Suprapubic skin (tissue), 4 donors: ENCODE results near the gene SIPA1L3. TPM values are rescaled to one million over a fixed set of nuclear protein-coding genes. Genes with fewer than 3 reads are reported as not detected.

Experiments
- DNase-seq, 2 donors: peaks; one replicate each; pipeline ENCODE4 v3.0.0-alpha.2; 2019; ENCODE audit warnings: low spot score in 2 of 2
- H3K27ac ChIP-seq: fragments of 200-600 bp; sonication (generic); one replicate; pipeline ENCODE4 v1.5.1; 2019
- H3K27me3 ChIP-seq: fragments of 200-600 bp; sonication (generic); one replicate; pipeline ENCODE4 v1.5.1; 2019
- H3K36me3 ChIP-seq: fragments of 200-600 bp; sonication (generic); one replicate; pipeline ENCODE4 v1.5.1; 2019
- H3K4me1 ChIP-seq: fragments of 200-600 bp; sonication (generic); one replicate; pipeline ENCODE4 v1.5.1; 2019
- H3K4me3 ChIP-seq: fragments of 200-600 bp; sonication (generic); one replicate; pipeline ENCODE4 v1.5.1; 2019; ENCODE audit warnings: mild to moderate bottlenecking
- H3K9me3 ChIP-seq: fragments of 200-600 bp; sonication (generic); one replicate; pipeline ENCODE4 v1.5.1; 2019
- EP300 ChIP-seq: sonication (generic); formaldehyde crosslinking; IDR thresholded peaks from one replicate; pipeline ENCODE4 v1.6.1; 2017; ENCODE audit warnings: antibody characterized with exemption
- POLR2A ChIP-seq, 2 donors: fragments of 450-650 bp; IDR thresholded peaks; one replicate each; pipeline ENCODE4 v1.6.1; 2017; ENCODE audit warnings: antibody characterized with exemption in 2 of 2, mild to moderate bottlenecking in 2 of 2, moderate library complexity in 2 of 2
- POLR2AphosphoS5 ChIP-seq, 3 donors: sonication (generic); formaldehyde crosslinking; IDR thresholded peaks; one replicate each; pipeline ENCODE4 v1.6.1; 2017; ENCODE audit warnings: antibody characterized with exemption in 3 of 3
- WGBS: methylation state at CpG from one replicate; pipeline ENCODE4 v1.1.5; 2018; 5-methylcytosine and 5-hydroxymethylcytosine counted together
- total RNA-seq, 4 donors: library from RNA; depleted of rRNA; stranded (reverse); fragments of >200 nt; gene quantifications; one replicate each; pipeline ENCODE4 v1.1.0, GENCODE V29; 2016
- TF ChIP-seq, protein P1 (sequence below), 2 donors: fragments of 200-600 bp in 1 of 2; fragments of 450-650 bp in 1 of 2; sonication (generic) in 1 of 2; IDR thresholded peaks; one replicate each; pipeline ENCODE4 v1.5.1; 2016 to 2019; ENCODE audit warnings: antibody characterized with exemption in 2 of 2, mild to moderate bottlenecking in 1 of 2, moderate library complexity in 1 of 2

The SIPA1L3 gene
- total RNA-seq, 4 donors from 2014 or later, result 52.6 to 92.1 (median 81.8) TPM

DNA sequence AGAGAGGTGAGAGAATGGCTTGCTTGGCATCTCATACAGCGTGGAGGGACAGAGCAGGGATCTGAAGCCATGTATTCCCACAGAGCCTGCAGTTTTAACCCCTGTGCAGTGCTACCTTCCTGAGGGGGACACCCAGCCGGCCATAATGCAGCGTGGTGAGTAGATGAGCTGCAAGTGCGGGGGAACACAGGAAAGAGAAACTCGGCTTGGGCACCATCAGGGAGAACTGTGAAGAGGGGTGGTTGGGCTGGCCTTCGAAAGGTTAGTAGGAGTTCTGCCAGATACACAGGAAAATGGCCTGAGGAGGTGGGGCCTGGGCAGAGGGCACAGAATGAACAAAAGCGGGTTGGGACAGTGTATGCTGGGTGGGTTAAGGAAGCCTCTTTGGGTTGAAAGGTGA, 88.3 kb downstream of the SIPA1L3 start:
- H3K4me1 ChIP-seq, result peaks cover 20% of the 10 kb centered on the region
- WGBS, result 94% methylated on average over 7 of the region's 7 CpGs

DNA sequence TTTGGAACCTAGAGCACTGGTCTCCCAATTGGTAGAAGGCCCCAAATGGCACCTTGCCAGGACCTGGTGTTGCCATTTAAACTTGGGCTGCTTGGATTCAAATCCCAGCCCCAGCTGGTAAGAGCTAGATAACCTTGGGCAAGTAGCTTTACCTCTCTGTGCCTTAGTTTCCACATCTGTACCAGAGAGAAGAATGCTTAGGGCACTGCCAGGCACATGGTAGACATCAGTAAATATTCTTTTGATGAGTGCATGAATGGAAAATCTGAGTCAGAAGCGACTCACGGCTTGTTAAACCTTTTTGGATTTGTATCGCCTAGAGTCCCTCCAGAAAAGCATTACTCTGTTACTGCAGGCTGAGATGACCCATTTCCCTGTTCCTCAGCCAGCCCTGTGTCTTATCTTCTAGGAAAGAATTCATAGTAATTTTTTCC, 90.9 kb downstream of the SIPA1L3 start:
- Histone ChIP-seq H3K4me1 (peaks cover 17% of the 10 kb centered on the region), H3K9me3 (no peaks in the 10 kb centered on the region), H3K4me3 (no peak overlapping the region), H3K27ac (no peak overlapping the region), H3K27me3 (no peaks in the 10 kb centered on the region), H3K36me3 (no peaks in the 10 kb centered on the region)
- TF ChIP-seq EP300, result no peak
- TF ChIP-seq, protein P1, sequence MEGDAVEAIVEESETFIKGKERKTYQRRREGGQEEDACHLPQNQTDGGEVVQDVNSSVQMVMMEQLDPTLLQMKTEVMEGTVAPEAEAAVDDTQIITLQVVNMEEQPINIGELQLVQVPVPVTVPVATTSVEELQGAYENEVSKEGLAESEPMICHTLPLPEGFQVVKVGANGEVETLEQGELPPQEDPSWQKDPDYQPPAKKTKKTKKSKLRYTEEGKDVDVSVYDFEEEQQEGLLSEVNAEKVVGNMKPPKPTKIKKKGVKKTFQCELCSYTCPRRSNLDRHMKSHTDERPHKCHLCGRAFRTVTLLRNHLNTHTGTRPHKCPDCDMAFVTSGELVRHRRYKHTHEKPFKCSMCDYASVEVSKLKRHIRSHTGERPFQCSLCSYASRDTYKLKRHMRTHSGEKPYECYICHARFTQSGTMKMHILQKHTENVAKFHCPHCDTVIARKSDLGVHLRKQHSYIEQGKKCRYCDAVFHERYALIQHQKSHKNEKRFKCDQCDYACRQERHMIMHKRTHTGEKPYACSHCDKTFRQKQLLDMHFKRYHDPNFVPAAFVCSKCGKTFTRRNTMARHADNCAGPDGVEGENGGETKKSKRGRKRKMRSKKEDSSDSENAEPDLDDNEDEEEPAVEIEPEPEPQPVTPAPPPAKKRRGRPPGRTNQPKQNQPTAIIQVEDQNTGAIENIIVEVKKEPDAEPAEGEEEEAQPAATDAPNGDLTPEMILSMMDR (IDR thresholded peaks at IDR 0.05), result no peak
- 35% methylated on average over 3 of the region's 3 CpGs for WGBS
- DNase-seq, result no peak

More for the DNA sequence above, 88.3 kb downstream of the SIPA1L3 start:
- Histone ChIP-seq H3K27me3 (no peaks in the 10 kb centered on the region), H3K4me3 (no peak overlapping the region), H3K36me3 (no peaks in the 10 kb centered on the region), H3K9me3 (no peaks in the 10 kb centered on the region), H3K27ac (no peak overlapping the region)
- TF ChIP-seq POLR2A (IDR thresholded peaks at IDR 0.05) (no peak), EP300 (no peak)
- TF ChIP-seq, protein P1 (IDR thresholded peaks at IDR 0.05), result no peak
- no peak for DNase-seq

DNA sequence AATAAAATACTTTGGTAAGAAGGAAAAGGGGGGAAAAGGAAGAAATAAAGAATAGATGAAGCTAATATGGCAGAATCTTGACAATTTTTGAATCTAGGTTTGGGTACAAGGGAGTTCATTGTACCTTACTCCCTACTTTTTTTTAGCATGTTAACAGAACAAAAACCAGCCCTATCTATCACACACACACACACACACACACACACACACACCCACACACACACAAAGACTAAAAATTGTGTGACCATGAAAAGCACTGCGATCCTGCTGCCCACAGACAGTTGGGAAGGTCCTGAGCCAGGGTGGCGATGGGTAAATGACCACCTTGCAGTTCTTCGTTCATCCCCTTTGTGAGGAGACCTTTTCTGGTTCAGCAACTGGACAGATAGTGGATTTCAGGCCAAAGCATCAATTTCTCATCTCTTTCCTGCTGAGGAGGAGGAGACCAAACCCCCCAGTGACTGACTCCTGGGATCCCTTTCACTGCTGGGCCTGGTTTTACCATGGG, 91.8 kb downstream of the SIPA1L3 start:
- H3K27me3 ChIP-seq, result no peaks in the 10 kb centered on the region
- TF ChIP-seq POLR2AphosphoS5 (IDR thresholded peaks at IDR 0.05) (no peak), POLR2A (IDR thresholded peaks at IDR 0.05) (no peak), EP300 (no peak)
- TF ChIP-seq, protein P1 (IDR thresholded peaks at IDR 0.05), result no peak
- H3K9me3 ChIP-seq, result no peaks in the 10 kb centered on the region
- no peak overlapping the region for H3K4me3 ChIP-seq
- no peak overlapping the region for H3K27ac ChIP-seq
- DNase-seq, result no peak
- WGBS, result 98% methylated on average over 3 of the region's 3 CpGs
- H3K36me3 ChIP-seq, result no peaks in the 10 kb centered on the region
- peaks cover 26% of the 10 kb centered on the region for H3K4me1 ChIP-seq

DNA sequence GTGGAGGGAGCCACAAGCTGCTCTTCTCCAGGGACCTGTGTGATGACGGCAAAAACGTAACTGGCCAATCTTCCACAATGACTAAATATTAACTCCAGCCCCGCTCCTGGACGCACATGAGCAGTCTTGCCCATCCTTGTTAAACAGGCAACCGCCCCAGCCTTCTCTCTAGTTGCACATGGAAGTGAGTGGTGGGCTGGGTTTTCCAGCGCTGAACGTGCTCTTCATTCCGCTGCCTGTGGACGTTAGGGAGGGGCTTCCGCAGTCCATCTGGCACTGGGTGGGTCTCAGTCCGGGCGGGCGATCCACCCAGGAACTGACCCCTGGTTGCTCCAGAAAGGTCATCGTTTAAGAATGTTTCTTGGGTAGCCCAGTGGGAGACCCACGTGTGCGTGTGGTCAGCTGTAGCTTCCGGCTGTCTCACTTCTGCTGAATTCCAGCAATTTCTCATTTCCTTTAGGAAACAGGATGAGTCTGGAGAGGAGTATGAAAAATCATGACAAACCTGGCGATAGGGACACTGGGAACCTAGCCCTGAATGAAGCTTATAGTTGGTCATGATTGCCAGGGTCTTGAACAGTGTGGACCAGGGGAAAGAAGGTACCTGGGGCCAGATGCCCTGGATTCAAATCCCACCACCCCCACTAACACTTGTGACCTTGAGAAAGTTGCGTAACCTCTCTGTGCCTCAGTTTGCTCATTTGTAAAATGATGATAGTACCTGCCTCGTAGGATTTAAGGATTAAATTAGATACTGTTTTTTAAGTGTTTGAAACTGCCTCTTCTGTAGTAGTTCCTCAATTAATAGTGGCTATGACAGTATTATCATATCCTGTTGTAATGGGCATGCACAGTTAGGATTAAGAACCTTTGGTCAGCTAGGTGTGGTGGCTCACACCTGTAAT, 92.6 kb downstream of the SIPA1L3 start:
- Histone ChIP-seq H3K36me3 (no peaks in the 10 kb centered on the region), H3K27me3 (no peaks in the 10 kb centered on the region), H3K4me1 (peaks cover 32% of the 10 kb centered on the region), H3K9me3 (no peaks in the 10 kb centered on the region), H3K4me3 (no peak overlapping the region), H3K27ac (no peak overlapping the region)
- TF ChIP-seq POLR2A (IDR thresholded peaks at IDR 0.05) (no peak), POLR2AphosphoS5 (IDR thresholded peaks at IDR 0.05) (no peak), EP300 (no peak)
- TF ChIP-seq, protein P1 (IDR thresholded peaks at IDR 0.05), result no peak
- peak in 1 of 2 donors; percentile 72 for DNase-seq
- WGBS, result 73% methylated on average over 20 of the region's 20 CpGs

DNA sequence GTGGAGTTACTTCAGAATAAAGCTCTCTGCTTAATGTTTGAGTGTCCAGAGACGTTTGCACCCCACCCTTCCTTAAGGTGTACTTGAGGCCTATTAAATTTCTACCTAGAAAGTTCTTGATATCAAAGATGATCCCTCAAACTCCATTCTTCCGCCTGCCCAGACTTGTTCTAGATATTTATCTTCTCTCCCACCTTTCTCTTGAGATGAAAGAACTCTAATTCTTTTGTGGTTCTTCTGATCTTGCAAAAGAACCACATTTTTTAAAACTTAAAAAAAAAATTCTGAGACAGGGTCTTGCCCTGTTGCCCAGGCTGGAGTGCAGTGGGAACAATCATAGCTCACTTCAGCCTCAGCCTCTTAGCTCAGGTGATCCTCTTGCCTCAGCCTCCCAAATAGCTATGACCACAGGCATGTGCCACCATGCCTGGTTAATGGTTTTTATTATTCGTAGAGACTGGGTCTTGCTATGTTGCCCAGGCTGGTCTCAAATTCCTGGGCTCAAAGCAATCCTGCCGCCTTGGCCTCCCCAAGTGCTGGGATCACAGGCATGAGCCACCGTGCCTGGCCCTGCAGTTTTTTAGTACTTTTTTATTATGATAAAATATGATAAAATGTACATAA, 94.3 kb downstream of the SIPA1L3 start:
- H3K4me3 ChIP-seq, result no peak overlapping the region
- WGBS, result 76% methylated on average over 5 of the region's 5 CpGs
- H3K36me3 ChIP-seq, result no peaks in the 10 kb centered on the region
- no peaks in the 10 kb centered on the region for H3K27me3 ChIP-seq
- H3K27ac ChIP-seq, result no peak overlapping the region
- no peaks in the 10 kb centered on the region for H3K9me3 ChIP-seq
- TF ChIP-seq EP300, result no peak
- no peak for TF ChIP-seq POLR2A (IDR thresholded peaks at IDR 0.05)
- TF ChIP-seq POLR2AphosphoS5 (IDR thresholded peaks at IDR 0.05), result no peak
- DNase-seq, result no peak
- peaks cover 40% of the 10 kb centered on the region for H3K4me1 ChIP-seq
